Nephron (organoid): ENCODE measurements around the gene PRTG.
"Not testable (repeated sequence)": the region's sequence is repeated elsewhere in the genome, so short reads cannot be mapped to it uniquely, and the experiment has no call there.

Experiments
- H3K27ac Mint-ChIP-seq, 3 experiments: 2 replicates each; pipeline ENCODE4 v1.8.0; 2020; ENCODE audit warnings: mixed read lengths in 3 of 3, mild to moderate bottlenecking in 2 of 3, moderate library complexity in 1 of 3
- H3K27me3 Mint-ChIP-seq: 2 replicates; pipeline ENCODE4 v1.8.0; 2021; ENCODE audit warnings: low read depth, mild to moderate bottlenecking, moderate library complexity, mixed read lengths
- H3K36me3 Mint-ChIP-seq: 2 replicates; pipeline ENCODE4 v1.8.0; 2020; ENCODE audit warnings: low read depth, mixed read lengths
- H3K4me1 Mint-ChIP-seq: 2 replicates; pipeline ENCODE4 v1.8.0; 2020; ENCODE audit warnings: mixed read lengths
- H3K4me3 Mint-ChIP-seq, 3 experiments: 2 replicates each; pipeline ENCODE4 v1.8.0; 2020; ENCODE audit warnings: mild to moderate bottlenecking in 3 of 3, mixed read lengths in 3 of 3, moderate library complexity in 2 of 3
- H3K9me3 Mint-ChIP-seq: 2 replicates; pipeline ENCODE4 v1.8.0; 2020; ENCODE audit warnings: mixed read lengths
- CTCF ChIP-seq, 3 experiments: fragments of 200-600 bp; sonication (generic); IDR thresholded peaks; one replicate each; pipeline ENCODE4 v1.5.0; 2021; ENCODE audit warnings: antibody characterized with exemption in 3 of 3; ENCODE audit not compliant: unreplicated experiment in 3 of 3

Gene PRTG

GRCh38 chr15:55740359-55740878 lies 2.5 kb downstream of the PRTG start:
- no peak overlapping the region for H3K4me3 Mint-ChIP-seq
- H3K36me3 Mint-ChIP-seq, result no peaks in the 10 kb centered on the region
- H3K9me3 Mint-ChIP-seq, result no peaks in the 10 kb centered on the region
- H3K4me1 Mint-ChIP-seq, result peaks cover 14% of the 10 kb centered on the region
- H3K27me3 Mint-ChIP-seq, result no peaks in the 10 kb centered on the region
- TF ChIP-seq CTCF (IDR thresholded peaks at IDR 0.05; ENCODE audit: unreplicated experiment in 3 of 3), result no peak
- no peak overlapping the region for H3K27ac Mint-ChIP-seq

- Mint-ChIP-seq H3K4me1 (peaks cover 14% of the 10 kb centered on the region), H3K4me3 (peak overlapping the region in 2 of 3 experiments; percentile 29 to 49), H3K27ac (peak overlapping the region in 1 of 3 experiments; percentile 41), H3K27me3 (no peaks in the 10 kb centered on the region), H3K36me3 (peaks cover 3% of the 10 kb centered on the region), H3K9me3 (no peaks in the 10 kb centered on the region)
- no peak for TF ChIP-seq CTCF (IDR thresholded peaks at IDR 0.05; ENCODE audit: unreplicated experiment in 3 of 3)
Observed at GRCh38 chr15:55739641-55740040, 3.3 kb downstream of the PRTG start.

GRCh38 chr15:55738715-55739114 lies 4.2 kb downstream of the PRTG start:
- H3K4me3 Mint-ChIP-seq, result peak overlapping the region; percentile 50 to 65 (median 55)

GRCh38 chr15:55737373-55737772 lies 5.6 kb downstream of the PRTG start:
- Mint-ChIP-seq H3K27ac (peak overlapping the region; percentile 57 to 86 (median 67)), H3K27me3 (no peaks in the 10 kb centered on the region), H3K9me3 (no peaks in the 10 kb centered on the region), H3K36me3 (peaks cover 12% of the 10 kb centered on the region), H3K4me1 (peaks cover 8% of the 10 kb centered on the region), H3K4me3 (no peak overlapping the region)
- no peak for TF ChIP-seq CTCF (IDR thresholded peaks at IDR 0.05; ENCODE audit: unreplicated experiment in 3 of 3)

More at GRCh38 chr15:55738715-55739114, 4.2 kb downstream of the PRTG start:
- H3K27me3 Mint-ChIP-seq, result no peaks in the 10 kb centered on the region
- peaks cover 9% of the 10 kb centered on the region for H3K36me3 Mint-ChIP-seq
- TF ChIP-seq CTCF (IDR thresholded peaks at IDR 0.05; ENCODE audit: unreplicated experiment in 3 of 3), result no peak
- H3K27ac Mint-ChIP-seq, result peak overlapping the region in 2 of 3 experiments; percentile 62 to 81
- no peaks in the 10 kb centered on the region for H3K9me3 Mint-ChIP-seq
- H3K4me1 Mint-ChIP-seq, result peaks cover 11% of the 10 kb centered on the region

- TF ChIP-seq CTCF (IDR thresholded peaks at IDR 0.05; ENCODE audit: unreplicated experiment in 3 of 3), result no peak
- H3K36me3 Mint-ChIP-seq, result peaks cover 15% of the 10 kb centered on the region
- H3K9me3 Mint-ChIP-seq, result no peaks in the 10 kb centered on the region
- H3K4me3 Mint-ChIP-seq, result peak overlapping the region in 2 of 3 experiments; percentile 8 to 32
- H3K27ac Mint-ChIP-seq, result peak overlapping the region; percentile 19 to 85 (median 85)
- peaks cover 8% of the 10 kb centered on the region for H3K4me1 Mint-ChIP-seq
- no peaks in the 10 kb centered on the region for H3K27me3 Mint-ChIP-seq
Observed at GRCh38 chr15:55736756-55737155, 6.2 kb downstream of the PRTG start.

- TF ChIP-seq CTCF (IDR thresholded peaks at IDR 0.05; ENCODE audit: unreplicated experiment in 3 of 3), result no peak
- Mint-ChIP-seq H3K27ac (peak overlapping the region in 1 of 3 experiments; percentile 25), H3K36me3 (peaks cover 24% of the 10 kb centered on the region), H3K27me3 (no peaks in the 10 kb centered on the region), H3K4me1 (peaks cover 8% of the 10 kb centered on the region), H3K4me3 (no peak overlapping the region), H3K9me3 (no peaks in the 10 kb centered on the region)
Observed at GRCh38 chr15:55734641-55735040, 8.3 kb downstream of the PRTG start.

- H3K4me3 Mint-ChIP-seq, H3K9me3 Mint-ChIP-seq, H3K4me1 Mint-ChIP-seq, H3K27me3 Mint-ChIP-seq: not testable (repeated sequence)
- peak overlapping the region in 1 of 3 experiments; percentile 9 for H3K27ac Mint-ChIP-seq
- H3K36me3 Mint-ChIP-seq, result peaks cover 34% of the 10 kb centered on the region
Observed at GRCh38 chr15:55733461-55733860, 9.5 kb downstream of the PRTG start.
